ENCODE data around the gene LCT.

LCT gene

DNA sequence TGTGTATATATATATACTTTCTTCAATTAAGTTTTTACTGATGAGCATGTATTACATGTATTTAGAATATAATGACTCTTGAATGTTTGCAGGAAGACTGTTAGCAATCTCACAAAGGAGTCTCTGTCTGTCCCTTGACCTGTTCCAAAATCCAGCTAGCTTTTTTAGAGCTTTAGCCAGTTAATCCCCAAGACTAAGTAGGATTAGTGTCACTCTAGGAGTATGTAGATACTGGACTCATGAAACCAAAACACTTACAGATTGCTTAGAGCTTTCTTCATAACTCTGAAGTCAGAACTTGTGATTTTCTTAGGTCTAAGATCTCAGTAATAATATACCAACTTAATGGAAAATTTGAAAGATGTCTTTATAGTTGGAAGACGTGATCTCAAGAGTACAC lies 93.1 kb downstream of the LCT start:
- in situ Hi-C loops (cut with MboI; ENCODE audit: low sequenced_read_pairs), result no loop called here

DNA sequence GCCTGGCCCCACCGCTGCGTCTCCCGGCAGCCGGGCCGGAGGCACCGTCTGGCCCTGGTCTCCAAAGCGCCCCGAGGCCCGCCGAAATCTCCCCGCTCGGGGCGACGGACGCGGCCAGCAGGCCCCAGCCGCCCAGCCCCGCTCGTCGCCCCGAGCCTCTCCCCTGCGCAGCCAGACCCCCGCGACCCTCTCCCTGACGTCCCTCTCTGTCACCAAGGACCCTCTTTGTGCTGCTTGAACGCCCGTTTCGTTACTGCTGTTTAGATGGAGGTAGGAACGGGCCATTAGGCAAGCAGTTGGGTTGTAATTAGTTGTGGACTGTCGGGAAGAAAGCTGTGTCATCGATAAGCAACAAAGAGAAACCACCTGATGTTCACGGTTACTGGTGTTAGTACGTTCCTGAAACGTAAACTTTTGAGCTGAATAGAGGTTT lies 94.6 kb downstream of the LCT start:
- in situ Hi-C loops (cut with MboI; ENCODE audit: low sequenced_read_pairs), result no loop called here

DNA sequence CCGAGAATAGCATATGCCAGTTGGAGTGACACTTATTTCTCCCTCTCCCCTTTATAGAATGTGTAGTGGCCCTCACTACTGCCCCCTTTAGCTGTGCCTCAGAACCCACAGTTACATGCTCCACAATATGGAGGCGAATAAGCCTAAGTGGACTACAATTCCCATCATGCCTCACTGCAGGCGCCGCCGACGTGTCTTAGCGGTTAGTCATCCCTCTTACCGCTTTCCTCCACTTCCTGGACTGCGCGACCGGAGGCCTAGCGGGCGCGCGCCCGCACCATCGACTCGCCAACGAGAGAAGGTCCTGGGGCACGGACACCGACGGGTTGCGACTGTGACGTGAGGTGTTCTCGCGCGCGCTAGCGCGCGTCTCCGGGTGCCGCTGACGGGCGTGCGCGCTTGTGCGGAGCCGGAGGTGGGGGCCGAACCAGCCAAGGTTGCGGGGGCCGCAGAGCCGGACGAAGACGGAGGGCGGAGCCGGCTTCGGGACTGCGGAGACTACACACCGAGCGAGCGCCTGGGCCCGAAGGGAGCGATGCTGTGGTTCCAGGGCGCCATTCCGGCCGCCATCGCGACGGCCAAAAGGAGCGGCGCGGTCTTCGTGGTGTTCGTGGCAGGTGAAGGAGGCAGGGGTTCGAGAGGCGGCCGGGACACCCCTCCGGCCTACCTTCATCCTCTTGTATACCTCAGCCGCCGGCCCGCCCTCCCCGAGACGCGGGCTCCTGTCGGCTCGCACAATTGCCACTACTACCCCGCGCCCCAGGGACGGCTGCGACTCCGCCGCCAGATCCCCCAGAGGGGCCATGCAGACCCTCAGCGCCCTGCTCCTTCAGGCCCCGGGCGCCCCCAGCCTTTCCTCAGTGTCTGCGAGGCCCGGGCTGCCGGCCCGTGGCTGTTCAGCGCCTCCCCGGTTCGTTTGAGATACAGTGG lies 95.3 kb downstream of the LCT start, which contains the start of gene UBXN4:
Gene UBXN4, plus strand, starts transcription at position 461 of the 930 bp plus-strand sequence. Its CDS starts 75 bp downstream, at position 536.
- in situ Hi-C loops (cut with MboI; ENCODE audit: low sequenced_read_pairs), result no loop called here

- in situ Hi-C loops (cut with MboI; ENCODE audit: low sequenced_read_pairs), result no loop called here
Observed at GRCh38 chr2:135741043-135741394, 96.0 kb downstream of the LCT start.

- in situ Hi-C loops (cut with MboI; ENCODE audit: low sequenced_read_pairs), result no loop called here
Observed at GRCh38 chr2:135740206-135740605, 96.8 kb downstream of the LCT start.

Measured in HL-60/S4 treated with phorbol 12-myristate 13-acetate at 8.2 ng/mL for 4 days and 3 days (cell line).